Stimulated activated CD4-positive, alpha-beta T cell treated with anti-CD3 and anti-CD28 coated beads, Interleukin-1b, Interleukin-23, amount 100 ng/mL, for 24 hours (primary cell): Measurements from ENCODE around the gene RCL1.
"Not testable (repeated sequence)": the region's sequence is repeated elsewhere in the genome, so short reads cannot be mapped to it uniquely, and the experiment has no call there.

Source experiments
- DNase-seq, 4 experiments: peaks; one replicate each; pipeline ENCODE4 v3.0.0-alpha.2; 2020; ENCODE audit warnings: low read depth in 4 of 4, low spot score in 1 of 4

Gene RCL1

GRCh38 chr9:4879115-4879558 is 86.4 kb downstream of the RCL1 start:
- no peak for DNase-seq

DNA sequence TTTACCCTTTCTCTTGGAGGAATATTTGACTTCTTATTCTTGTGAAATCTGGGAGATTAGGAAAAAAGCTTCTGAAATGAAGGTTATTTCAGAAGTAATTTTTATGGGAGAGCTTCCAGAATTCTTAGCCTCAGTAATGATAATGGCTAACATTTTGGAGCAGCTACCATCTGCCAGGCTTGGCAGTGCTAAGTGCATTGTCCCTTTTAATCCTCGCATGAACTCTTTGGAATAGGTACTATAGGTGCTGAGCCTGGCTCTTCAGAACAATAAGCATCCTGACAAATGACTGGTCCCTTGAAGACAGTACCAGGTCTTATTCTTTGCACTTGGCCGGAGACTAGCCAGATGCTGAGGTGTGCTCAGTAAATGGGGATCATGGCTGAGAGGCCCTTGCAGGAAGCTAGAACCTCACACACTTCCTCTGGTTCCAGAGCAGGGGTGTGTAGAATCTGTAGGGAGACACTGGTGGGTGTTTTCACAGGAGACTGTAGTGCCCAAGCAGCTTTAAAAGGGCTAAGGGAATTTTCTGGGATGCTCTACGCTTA is 90.7 kb downstream of the RCL1 start:
- DNase-seq = no peak

- no peak for DNase-seq
Measured at GRCh38 chr9:4886698-4887097, 94.0 kb downstream of the RCL1 start.

DNA sequence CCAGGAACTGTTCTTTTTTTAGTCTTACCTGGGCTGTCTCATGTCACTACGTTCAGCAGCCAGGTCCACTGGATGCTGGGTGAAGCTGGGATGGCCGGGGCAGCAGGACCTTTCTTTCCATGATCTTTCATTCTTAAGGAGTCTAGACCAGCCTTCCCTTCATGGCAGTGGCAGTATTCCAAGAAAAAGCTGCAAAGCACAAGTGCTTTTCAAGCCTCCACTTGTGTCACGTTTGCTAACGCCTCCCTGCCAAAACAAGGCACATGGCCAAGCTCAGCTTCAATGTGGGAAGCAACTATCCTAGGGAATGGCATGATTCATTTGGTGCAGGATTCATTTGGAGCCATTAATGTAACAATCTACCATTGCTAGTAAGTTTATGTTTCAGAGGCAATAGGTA is 94.8 kb downstream of the RCL1 start:
- DNase-seq = no peak

DNA sequence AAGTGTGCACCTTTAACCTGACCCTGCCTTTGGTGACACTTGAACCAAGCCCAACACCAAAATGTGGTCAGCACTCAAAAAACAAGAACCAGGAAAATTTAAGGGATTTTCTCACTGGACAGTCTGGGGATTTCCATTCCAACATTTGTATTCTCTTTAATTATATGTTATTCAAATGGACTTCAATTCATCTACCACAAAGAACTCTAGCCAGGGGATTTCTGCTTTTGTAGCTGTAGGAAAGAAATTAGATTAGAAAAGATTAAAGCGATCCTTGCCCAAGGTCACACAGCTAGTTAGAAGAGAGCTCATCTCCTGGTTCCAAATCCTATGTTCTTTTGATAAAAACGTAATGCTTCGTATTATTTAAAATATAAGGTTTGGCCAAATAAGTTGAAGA is 97.5 kb downstream of the RCL1 start:
- no peak for DNase-seq

DNA sequence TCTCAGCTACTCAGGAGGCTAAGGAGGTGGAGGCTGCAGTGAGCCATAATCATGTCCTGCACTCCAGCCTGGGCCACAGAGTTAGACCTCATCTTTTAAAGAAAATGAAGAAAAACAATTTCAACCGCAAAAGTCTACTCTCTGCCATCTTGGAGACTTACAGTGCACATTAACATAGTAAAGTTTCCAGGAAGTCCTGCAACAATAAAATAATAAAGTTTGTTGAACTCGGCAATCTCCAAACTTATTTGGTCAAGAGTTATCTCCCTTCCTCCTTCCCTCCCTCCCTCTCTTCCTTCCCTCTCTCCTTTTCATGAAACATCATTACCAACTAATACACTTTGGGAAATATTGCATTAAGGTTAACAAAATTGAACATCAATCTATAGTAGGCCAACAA is 98.2 kb downstream of the RCL1 start:
- no peak for DNase-seq

- no peak for DNase-seq
Measured at GRCh38 chr9:4891674-4892073, 98.9 kb downstream of the RCL1 start.

DNA sequence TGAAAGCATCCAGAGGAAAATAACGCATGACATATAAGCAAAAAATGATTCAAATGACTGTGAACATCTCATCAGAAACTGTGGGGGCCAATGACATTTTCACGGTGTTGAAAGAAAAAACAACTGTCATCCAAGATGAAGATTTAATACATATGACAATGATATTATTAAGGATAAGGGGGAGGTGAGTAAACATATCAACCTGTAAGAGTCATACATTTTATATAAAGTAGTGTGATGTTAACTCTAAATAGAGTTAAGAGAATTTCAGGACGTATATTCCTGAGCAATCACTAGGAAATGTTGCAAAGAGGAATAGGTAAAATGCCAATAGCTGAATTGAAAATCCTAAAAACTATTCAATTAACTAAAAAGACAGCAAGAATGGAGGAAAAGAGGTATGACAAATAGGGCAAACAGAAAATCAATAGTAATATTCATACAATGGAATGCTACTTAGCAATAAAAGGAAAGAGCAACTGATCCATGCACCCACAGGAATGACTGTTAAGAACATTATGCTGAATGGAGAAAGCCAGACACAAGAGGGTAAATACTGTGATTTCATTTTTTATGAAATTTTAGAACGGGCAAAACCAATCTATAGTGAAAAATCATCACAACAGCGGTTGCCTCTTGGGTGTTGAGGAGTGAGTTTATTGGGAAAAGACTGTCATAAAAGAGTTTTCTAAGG is 99.9 kb downstream of the RCL1 start:
- no peak for DNase-seq

DNA sequence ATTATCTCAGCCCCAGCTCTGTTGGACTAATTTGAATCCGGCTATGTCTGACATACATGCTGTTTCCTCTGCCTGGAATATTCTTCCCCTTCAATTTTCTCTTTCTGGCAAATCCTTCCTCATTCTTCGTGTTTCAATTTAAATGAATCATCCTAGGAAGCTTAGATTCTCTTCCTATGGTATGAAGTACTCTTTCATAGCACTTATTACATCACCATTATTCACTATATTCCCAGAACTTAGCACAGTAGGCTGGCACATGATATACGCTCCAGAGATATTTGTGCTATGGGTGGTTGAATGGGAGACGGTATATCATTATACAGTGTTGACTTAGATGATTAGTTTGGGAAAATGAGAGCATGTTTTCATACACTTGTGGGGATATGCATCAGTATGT is 101.3 kb downstream of the RCL1 start:
- DNase-seq = no peak

DNA sequence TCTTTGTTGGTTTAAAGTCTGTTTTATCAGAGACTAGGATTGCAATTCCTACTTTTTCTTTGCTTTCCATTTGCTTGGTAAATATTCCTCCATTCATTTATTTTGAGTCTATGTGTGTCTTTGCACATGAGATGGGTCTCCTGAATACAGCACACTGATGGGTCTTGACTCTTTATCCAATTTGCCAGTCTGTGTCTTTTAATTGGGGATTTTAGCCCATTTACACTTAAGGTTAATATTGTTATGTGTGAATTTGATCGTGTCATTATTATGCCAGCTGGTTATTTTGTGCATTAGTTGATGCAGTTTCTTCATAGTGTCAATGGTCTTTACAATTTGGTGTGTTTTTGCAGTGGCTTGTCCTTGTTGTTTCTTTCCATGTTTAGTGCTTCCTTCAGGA is 107.1 kb downstream of the RCL1 start:
- not testable (repeated sequence) for DNase-seq

- DNase-seq = not testable (repeated sequence)
Measured at GRCh38 chr9:4901401-4902134, 108.8 kb downstream of the RCL1 start.

- no peak for DNase-seq
Measured at GRCh38 chr9:4902135-4902475, 109.4 kb downstream of the RCL1 start.

- DNase-seq = no peak
Measured at GRCh38 chr9:4904322-4905134, 111.8 kb downstream of the RCL1 start.

DNA sequence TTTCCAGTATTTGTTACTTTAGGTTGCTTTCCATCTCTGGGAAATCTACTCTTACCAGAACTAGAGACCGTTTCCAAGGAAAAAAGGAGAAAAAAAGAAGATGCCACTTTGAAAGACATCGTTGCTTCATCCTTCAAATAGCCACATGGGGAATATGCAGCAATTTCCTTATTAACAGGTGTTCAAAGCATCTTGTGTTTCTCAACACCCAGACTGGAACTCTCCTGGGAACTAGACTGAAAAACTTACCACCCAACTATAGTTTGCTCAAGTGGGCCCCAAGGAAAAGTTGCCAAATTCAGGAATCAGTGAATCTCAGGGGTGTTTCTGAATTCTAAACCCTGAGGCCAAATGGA is 112.4 kb downstream of the RCL1 start:
- DNase-seq = no peak
